H9 (cell line): ENCODE data around the gene TCEA2. TPM values are rescaled to one million over a fixed set of nuclear protein-coding genes. Genes with fewer than 3 reads are reported as not detected.

Experiments used
- DNase-seq: peaks from one replicate; pipeline ENCODE4 v3.0.0-alpha.2; 2017
- H2AFZ ChIP-seq: one replicate; pipeline ENCODE4 v1.6.1; 2013; ENCODE audit warnings: mild to moderate bottlenecking, low read length, control low read depth, moderate library complexity
- H2AK5ac ChIP-seq: 2 replicates; pipeline ENCODE4 v1.6.1; 2013; ENCODE audit warnings: low read length, control low read depth, mixed read lengths; ENCODE audit not compliant: insufficient read length
- H2BK120ac ChIP-seq: one replicate; pipeline ENCODE4 v1.6.1; 2013; ENCODE audit warnings: low read depth, mild to moderate bottlenecking, low read length, control low read depth, inconsistent platforms; ENCODE audit not compliant: poor library complexity, severe bottlenecking
- H2BK12ac ChIP-seq: 2 replicates; pipeline ENCODE4 v1.6.1; 2013; ENCODE audit warnings: low read length, control low read depth, mixed read lengths, low read depth; ENCODE audit not compliant: insufficient read length
- H2BK15ac ChIP-seq: 2 replicates; pipeline ENCODE4 v1.6.1; 2013; ENCODE audit warnings: low read depth, low read length, control low read depth
- H2BK20ac ChIP-seq: one replicate; pipeline ENCODE4 v1.6.1; 2013; ENCODE audit warnings: low read depth, mild to moderate bottlenecking, low read length, control low read depth, inconsistent platforms; ENCODE audit not compliant: poor library complexity, severe bottlenecking
- H2BK5ac ChIP-seq: 2 replicates; pipeline ENCODE4 v1.6.1; 2013; ENCODE audit warnings: low read length, control low read depth, mixed read lengths; ENCODE audit not compliant: insufficient read length
- H3K14ac ChIP-seq: 2 replicates; pipeline ENCODE4 v1.6.1; 2013; ENCODE audit warnings: low read length, control low read depth; ENCODE audit not compliant: insufficient read depth
- H3K18ac ChIP-seq: 2 replicates; pipeline ENCODE4 v1.6.1; 2013; ENCODE audit warnings: low read depth, mild to moderate bottlenecking, mixed read lengths, low read length, control low read depth; ENCODE audit not compliant: insufficient read length
- H3K23ac ChIP-seq: 2 replicates; pipeline ENCODE4 v1.6.1; 2013; ENCODE audit warnings: low read length, control low read depth, mixed read lengths, low read depth; ENCODE audit not compliant: insufficient read length
- H3K23me2 ChIP-seq: 2 replicates; pipeline ENCODE4 v1.6.1; 2013; ENCODE audit warnings: low read depth, mild to moderate bottlenecking, mixed read lengths, low read length, control low read depth; ENCODE audit not compliant: insufficient read length, poor library complexity, severe bottlenecking
- H3K27ac ChIP-seq: 2 replicates; pipeline ENCODE4 v1.5.1; 2013; ENCODE audit warnings: low read length, control low read depth, mixed read lengths, low read depth; ENCODE audit not compliant: insufficient read length
- H3K27me3 ChIP-seq: 2 replicates; pipeline ENCODE4 v1.6.1; 2013; ENCODE audit warnings: low read length, control low read depth, inconsistent platforms; ENCODE audit not compliant: insufficient read depth
- H3K4ac ChIP-seq: 2 replicates; pipeline ENCODE4 v1.6.1; 2013; ENCODE audit warnings: low read depth, mild to moderate bottlenecking, control low read depth, inconsistent platforms, low read length, moderate library complexity
- H3K4me1 ChIP-seq: 2 replicates; pipeline ENCODE4 v1.6.1; 2013; ENCODE audit warnings: low read length, control low read depth, inconsistent platforms; ENCODE audit not compliant: insufficient read depth
- H3K4me2 ChIP-seq: 2 replicates; pipeline ENCODE4 v1.6.1; 2013; ENCODE audit warnings: low read length, control low read depth, mixed read lengths; ENCODE audit not compliant: insufficient read length, insufficient read depth
- H3K56ac ChIP-seq: 2 replicates; pipeline ENCODE4 v1.6.1; 2013; ENCODE audit warnings: low read depth, mild to moderate bottlenecking, mixed read lengths, low read length, control low read depth; ENCODE audit not compliant: insufficient read length
- H3K79me1 ChIP-seq: 2 replicates; pipeline ENCODE4 v1.6.1; 2013; ENCODE audit warnings: low read depth, mild to moderate bottlenecking, moderate library complexity, low read length, control low read depth, inconsistent platforms; ENCODE audit not compliant: insufficient read depth, poor library complexity, severe bottlenecking
- H3K79me2 ChIP-seq: 2 replicates; pipeline ENCODE4 v1.6.1; 2013; ENCODE audit warnings: low read length, control low read depth, inconsistent platforms; ENCODE audit not compliant: insufficient read depth
- H3K9ac ChIP-seq: 2 replicates; pipeline ENCODE4 v1.6.1; 2013; ENCODE audit warnings: low read length, control low read depth, mixed read lengths; ENCODE audit not compliant: insufficient read length; ENCODE audit errors: extremely low read depth
- H3K9me3 ChIP-seq: one replicate; pipeline ENCODE4 v1.6.1; 2013; ENCODE audit warnings: low read depth, low read length, inconsistent platforms; ENCODE audit not compliant: control insufficient read depth
- H3T11ph ChIP-seq: one replicate; pipeline ENCODE4 v1.6.1; 2013; ENCODE audit warnings: mild to moderate bottlenecking, low read length, control low read depth, inconsistent platforms
- H4K20me1 ChIP-seq: one replicate; pipeline ENCODE4 v1.6.1; 2013; ENCODE audit not compliant: control insufficient read depth, insufficient read length, insufficient read depth
- H4K5ac ChIP-seq: 2 replicates; pipeline ENCODE4 v1.6.1; 2013; ENCODE audit warnings: low read depth, mild to moderate bottlenecking, mixed read lengths, low read length, control low read depth; ENCODE audit not compliant: insufficient read length
- H4K8ac ChIP-seq: replicated peaks from 2 replicates; pipeline ENCODE4 v1.6.1; 2013; ENCODE audit warnings: low read length, control low read depth, mixed read lengths, low read depth; ENCODE audit not compliant: insufficient read length
- H4K91ac ChIP-seq: 2 replicates; pipeline ENCODE4 v1.6.1; 2013; ENCODE audit warnings: low read depth, mild to moderate bottlenecking, moderate library complexity, mixed read lengths, low read length, control low read depth; ENCODE audit not compliant: insufficient read length
- H3K27ac Mint-ChIP-seq, 3 experiments: 2 replicates in 2 of 3; 3 replicates in 1 of 3; pipeline ENCODE4 v1.8.0; 2020 to 2021; ENCODE audit warnings: mixed read lengths in 3 of 3, mild to moderate bottlenecking in 1 of 3, moderate library complexity in 1 of 3
- H3K27me3 Mint-ChIP-seq: 2 replicates; pipeline ENCODE4 v1.8.0; 2021; ENCODE audit warnings: low read depth, mild to moderate bottlenecking, moderate library complexity, mixed read lengths
- H3K36me3 Mint-ChIP-seq, 3 experiments: 2 replicates in 2 of 3; 3 replicates in 1 of 3; pipeline ENCODE4 v1.8.0; 2020 to 2021; ENCODE audit warnings: low read depth in 3 of 3, mixed read lengths in 3 of 3; ENCODE audit not compliant: insufficient read depth in 1 of 3
- H3K4me1 Mint-ChIP-seq, 2 experiments: 2 replicates each; pipeline ENCODE4 v1.8.0; 2020; ENCODE audit warnings: mixed read lengths in 2 of 2
- H3K4me3 Mint-ChIP-seq, 2 experiments: 2 replicates in 1 of 2; 3 replicates in 1 of 2; pipeline ENCODE4 v1.8.0; 2020 to 2021; ENCODE audit warnings: mild to moderate bottlenecking in 2 of 2, mixed read lengths in 2 of 2, moderate library complexity in 1 of 2
- H3K9me3 Mint-ChIP-seq, 2 experiments: 2 replicates in 1 of 2; 3 replicates in 1 of 2; pipeline ENCODE4 v1.8.0; 2020; ENCODE audit warnings: mild to moderate bottlenecking in 2 of 2, mixed read lengths in 2 of 2, moderate library complexity in 1 of 2
- CTCF ChIP-seq: fragments of 200-600 bp; sonication (generic); conservative IDR thresholded peaks from 3 replicates; pipeline ENCODE4 v1.8.0; 2021; ENCODE audit warnings: antibody characterized with exemption, mild to moderate bottlenecking
- WGBS: extraction: QIAGEN DNeasy Blood & Tissue Kit; methylation state at CpG from one replicate; pipeline ENCODE4 v1.1.7; 2013; ENCODE audit warnings: missing lambda C conversion rate, low lambda C conversion rate, mixed read lengths; ENCODE audit not compliant: insufficient read length; ENCODE audit errors: extremely low coverage; 5-methylcytosine and 5-hydroxymethylcytosine counted together
- total RNA-seq: library from RNA; stranded (reverse); gene quantifications from 2 replicates; pipeline ENCODE4 v1.2.1, GENCODE V29; 2021

Gene TCEA2
- total RNA-seq, 1 experiment from 2014 or later: 51.7 TPM

DNA sequence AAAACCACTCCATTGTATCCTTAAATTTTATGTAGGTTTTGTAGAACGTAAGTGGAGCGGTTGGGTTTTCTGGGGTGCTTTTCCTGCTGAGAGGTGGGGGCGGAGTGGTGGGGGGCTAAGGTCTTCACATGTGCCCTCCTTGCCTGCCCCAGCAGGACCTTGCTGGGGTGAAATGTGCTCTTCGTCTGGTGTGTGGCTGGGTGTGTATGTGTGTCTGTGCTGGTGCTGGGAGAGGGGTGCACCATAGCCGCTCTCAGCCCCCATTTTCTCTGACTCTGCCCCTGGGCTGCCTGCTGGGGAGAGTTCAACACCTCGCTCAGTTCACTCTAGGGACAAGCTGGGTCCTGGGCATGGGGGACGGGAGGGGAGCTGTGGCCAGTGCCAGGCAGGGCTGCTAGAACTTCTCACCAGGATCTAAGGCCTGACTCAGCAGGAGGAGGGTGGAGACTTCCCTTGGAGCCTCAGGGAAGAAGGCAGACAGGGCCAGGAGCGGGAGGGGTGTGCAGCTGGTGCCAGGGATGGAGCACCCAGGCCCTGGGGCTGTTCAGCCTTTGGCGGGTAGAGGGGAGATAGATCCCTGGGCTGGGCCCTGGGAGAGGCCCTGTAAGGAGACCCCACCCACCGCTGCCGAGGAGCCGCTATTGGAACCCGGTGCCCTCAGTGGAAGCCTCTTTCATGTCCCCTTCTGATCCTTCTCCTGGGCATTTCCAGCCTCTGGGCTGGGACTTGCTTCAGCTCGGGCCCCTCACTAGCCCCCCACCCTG is 18.3 kb upstream of the TCEA2 start:
- Histone ChIP-seq H3K79me2 (no peaks in the 10 kb centered on the region), H3K79me1 (no peaks in the 10 kb centered on the region), H4K8ac (no peak overlapping the region), H3K4me2 (no peak overlapping the region), H3K9ac (no peak overlapping the region), H2BK15ac (no peak overlapping the region), H3K27me3 (peaks cover 35% of the 10 kb centered on the region; the same call in 1 of the 2 replicates), H3K4ac (no peak overlapping the region), H3K23ac (no peak overlapping the region), H4K20me1 (no peaks in the 10 kb centered on the region), H3K4me1 (peaks cover 1% of the 10 kb centered on the region; the same call in 1 of the 2 replicates), H3K56ac (no peak overlapping the region), H3K27ac (no peak overlapping the region), H3K14ac (no peak overlapping the region), H4K91ac (no peak overlapping the region), H2BK120ac (no peak overlapping the region), H3K18ac (no peak overlapping the region), H2AK5ac (no peak overlapping the region), H3K23me2 (peaks cover 3% of the 10 kb centered on the region), H2BK20ac (no peak overlapping the region), H2AFZ (no peak overlapping the region), H2BK5ac (no peak overlapping the region), H3K9me3 (no peaks in the 10 kb centered on the region), H3T11ph (no peak overlapping the region), H4K5ac (no peak overlapping the region), H2BK12ac (no peak overlapping the region)
- Mint-ChIP-seq H3K36me3 (peaks cover 0 to 2% (median 0%) of the 10 kb centered on the region in 3 experiments; a peak in 3 of 7 replicates), H3K9me3 (peaks cover 0 to 3% of the 10 kb centered on the region in 2 experiments; a peak in 2 of 5 replicates), H3K4me1 (peaks cover 13 to 21% of the 10 kb centered on the region in 2 experiments), H3K27me3 (peaks cover 82% of the 10 kb centered on the region), H3K27ac (no peak overlapping the region), H3K4me3 (no peak overlapping the region; a peak in 1 of 5 replicates)
- DNase-seq: no peak
- WGBS: no CpG with 5 or more reads among the region's 14 CpGs
- no peak for TF ChIP-seq CTCF
